HL-60/S4 treated with phorbol 12-myristate 13-acetate at 8.2 ng/mL for 4 days and 3 days (cell line): ENCODE data around the gene FOXL1.

ENCODE experiments used
- in situ Hi-C: fragments of 300-500 bp; cut with MboI; formaldehyde crosslinking; loops from 2 replicates; pipeline ENCODE4 v1.15.0; 2022; ENCODE audit warnings: low sequenced_read_pairs

The FOXL1 gene

GRCh38 chr16:86578061-86578599, at the start of gene FOXL1:
Gene FOXL1 (plus strand): TSS chr16:86578549. CDS start chr16:86578724, 175 bp downstream.
- in situ Hi-C loops, result loop anchor here (25.0 kb wide), 1 partner anchor 484 kb away; no protein-coding TSS in a partner anchor

GRCh38 chr16:86529160-86529559, 49.2 kb upstream of the FOXL1 start:
- in situ Hi-C loops, result no loop called here

- in situ Hi-C loops, result no loop called here
Observed at GRCh38 chr16:86530251-86531190, 47.8 kb upstream of the FOXL1 start.

GRCh38 chr16:86531191-86531545, 47.2 kb upstream of the FOXL1 start:
- in situ Hi-C loops, result no loop called here

- in situ Hi-C loops, result no loop called here
Observed at GRCh38 chr16:86531641-86532525, 46.5 kb upstream of the FOXL1 start.

- in situ Hi-C loops, result no loop called here
Observed at GRCh38 chr16:86532526-86532815, 45.9 kb upstream of the FOXL1 start.

- in situ Hi-C loops, result no loop called here
Observed at GRCh38 chr16:86533076-86533475, 45.3 kb upstream of the FOXL1 start.

- in situ Hi-C loops, result no loop called here
Observed at GRCh38 chr16:86533767-86534351, 44.5 kb upstream of the FOXL1 start.

GRCh38 chr16:86534779-86535615, 43.4 kb upstream of the FOXL1 start:
- in situ Hi-C loops, result no loop called here

GRCh38 chr16:86536621-86537020, 41.7 kb upstream of the FOXL1 start:
- in situ Hi-C loops, result no loop called here

GRCh38 chr16:86537486-86537885, 40.9 kb upstream of the FOXL1 start:
- in situ Hi-C loops, result no loop called here

GRCh38 chr16:86538196-86538780, 40.1 kb upstream of the FOXL1 start:
- in situ Hi-C loops, result no loop called here

- in situ Hi-C loops, result no loop called here
Observed at GRCh38 chr16:86540894-86541293, 37.5 kb upstream of the FOXL1 start.

GRCh38 chr16:86541560-86541959, 36.8 kb upstream of the FOXL1 start:
- in situ Hi-C loops, result no loop called here

GRCh38 chr16:86542756-86543750, 35.3 kb upstream of the FOXL1 start:
- in situ Hi-C loops, result no loop called here

GRCh38 chr16:86545481-86545880, 32.9 kb upstream of the FOXL1 start:
- in situ Hi-C loops, result no loop called here

- in situ Hi-C loops, result no loop called here
Observed at GRCh38 chr16:86545954-86546637, 32.3 kb upstream of the FOXL1 start.

GRCh38 chr16:86546638-86547013, 31.7 kb upstream of the FOXL1 start:
- in situ Hi-C loops, result no loop called here
